SU-DHL-6 (cell line): ENCODE measurements around the gene NAA35.

Experiments used
- H2AFZ ChIP-seq: fragments of 200-600 bp; sonication (generic); 2 replicates; pipeline ENCODE4 v1.6.1; 2014; ENCODE audit warnings: low read depth, mild to moderate bottlenecking, moderate library complexity, mixed read lengths, antibody characterized with exemption, low read length; ENCODE audit not compliant: severe bottlenecking
- H3F3A ChIP-seq: fragments of 200-600 bp; shearing (Covaris generic); 2 replicates; pipeline ENCODE4 v1.6.0; 2016; ENCODE audit warnings: antibody characterized with exemption, mild to moderate bottlenecking; ENCODE audit not compliant: insufficient read depth
- H3K27ac ChIP-seq: fragments of 200-600 bp; sonication (generic); 2 replicates; pipeline ENCODE4 v1.5.1; 2016; ENCODE audit warnings: low read depth, mild to moderate bottlenecking, low read length, moderate library complexity, mixed read lengths
- H3K27me3 ChIP-seq: fragments of 200-600 bp; sonication (generic), shearing (Covaris generic); 2 replicates; pipeline ENCODE4 v1.6.0; 2014; ENCODE audit warnings: mild to moderate bottlenecking, low read length
- H3K36me3 ChIP-seq: fragments of 200-600 bp; sonication (generic); 2 replicates; pipeline ENCODE4 v1.6.1; 2014; ENCODE audit warnings: mild to moderate bottlenecking, low read length, mixed read lengths
- H3K4me2 ChIP-seq: fragments of 300-600, 200-600 bp; shearing (Covaris generic), sonication (generic); 2 replicates; pipeline ENCODE4 v1.6.0; 2014; ENCODE audit warnings: low read length, low read depth, mild to moderate bottlenecking; ENCODE audit not compliant: poor library complexity, severe bottlenecking
- H3K4me3 ChIP-seq: fragments of 200-600 bp; sonication (generic); 2 replicates; pipeline ENCODE4 v1.5.1; 2014; ENCODE audit warnings: antibody characterized with exemption, low read length, mild to moderate bottlenecking, mixed read lengths; ENCODE audit not compliant: insufficient read depth, poor library complexity, severe bottlenecking
- H3K79me2 ChIP-seq: fragments of 200-600 bp; sonication (generic); 2 replicates; pipeline ENCODE4 v1.6.1; 2014; ENCODE audit warnings: mild to moderate bottlenecking, low read length, moderate library complexity; ENCODE audit not compliant: insufficient read depth
- H3K9ac ChIP-seq: fragments of 200-600 bp; sonication (generic); 2 replicates; pipeline ENCODE4 v1.7.0; 2014; ENCODE audit warnings: mild to moderate bottlenecking, low read length
- H3K9me2 ChIP-seq: fragments of 200-600 bp; sonication (generic); replicated peaks from 2 replicates; pipeline ENCODE4 v1.6.1; 2014; ENCODE audit warnings: low read length; ENCODE audit not compliant: insufficient read depth
- H3K9me3 ChIP-seq: fragments of 200-600 bp; sonication (generic); 2 replicates; pipeline ENCODE4 v1.6.1; 2014; ENCODE audit warnings: low read length, mixed read lengths; ENCODE audit not compliant: insufficient read depth
- H4K20me1 ChIP-seq: fragments of 200-600 bp; sonication (generic); 2 replicates; pipeline ENCODE4 v1.6.1; 2014; ENCODE audit warnings: low read depth, mild to moderate bottlenecking, antibody characterized with exemption, low read length, moderate library complexity, mixed read lengths
- EZH2phosphoT487 ChIP-seq: fragments of 200-600 bp; sonication (generic), shearing (Covaris generic); conservative IDR thresholded peaks from 2 replicates; pipeline ENCODE4 v1.6.1; 2018; ENCODE audit warnings: mild to moderate bottlenecking, antibody characterized with exemption, low read length, moderate library complexity, mixed read lengths
- TF ChIP-seq, protein P1 (sequence below): fragments of 200-600 bp; sonication (generic); IDR thresholded peaks from one replicate; pipeline ENCODE4 v1.5.1; 2017; ENCODE audit warnings: antibody characterized with exemption, mild to moderate bottlenecking, low read length, moderate library complexity; ENCODE audit not compliant: insufficient read depth, poor library complexity, severe bottlenecking

The NAA35 gene

DNA sequence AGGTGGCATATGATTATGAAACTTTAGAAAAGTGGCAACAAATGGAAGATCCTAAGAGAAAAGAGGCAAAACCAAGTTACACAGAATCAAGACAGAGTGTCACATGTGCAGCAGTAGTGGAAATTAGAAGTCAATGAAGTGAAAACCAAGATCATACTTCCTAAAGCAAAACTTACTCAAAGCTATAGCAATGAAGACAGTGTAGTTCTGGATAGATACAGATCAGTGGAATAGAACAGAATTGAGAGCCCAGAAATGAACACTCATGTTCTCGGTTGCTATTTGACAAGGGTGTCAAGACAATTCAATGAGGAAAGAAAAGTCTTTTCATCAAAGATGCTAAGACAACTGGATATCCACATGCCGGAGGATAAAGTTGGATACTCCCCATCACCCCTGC is 43.5 kb downstream of the NAA35 start:
- H3K36me3 ChIP-seq: no peaks in the 10 kb centered on the region
- no peak overlapping the region for H2AFZ ChIP-seq
- no peaks in the 10 kb centered on the region for H3K9me3 ChIP-seq
- TF ChIP-seq, protein P1, sequence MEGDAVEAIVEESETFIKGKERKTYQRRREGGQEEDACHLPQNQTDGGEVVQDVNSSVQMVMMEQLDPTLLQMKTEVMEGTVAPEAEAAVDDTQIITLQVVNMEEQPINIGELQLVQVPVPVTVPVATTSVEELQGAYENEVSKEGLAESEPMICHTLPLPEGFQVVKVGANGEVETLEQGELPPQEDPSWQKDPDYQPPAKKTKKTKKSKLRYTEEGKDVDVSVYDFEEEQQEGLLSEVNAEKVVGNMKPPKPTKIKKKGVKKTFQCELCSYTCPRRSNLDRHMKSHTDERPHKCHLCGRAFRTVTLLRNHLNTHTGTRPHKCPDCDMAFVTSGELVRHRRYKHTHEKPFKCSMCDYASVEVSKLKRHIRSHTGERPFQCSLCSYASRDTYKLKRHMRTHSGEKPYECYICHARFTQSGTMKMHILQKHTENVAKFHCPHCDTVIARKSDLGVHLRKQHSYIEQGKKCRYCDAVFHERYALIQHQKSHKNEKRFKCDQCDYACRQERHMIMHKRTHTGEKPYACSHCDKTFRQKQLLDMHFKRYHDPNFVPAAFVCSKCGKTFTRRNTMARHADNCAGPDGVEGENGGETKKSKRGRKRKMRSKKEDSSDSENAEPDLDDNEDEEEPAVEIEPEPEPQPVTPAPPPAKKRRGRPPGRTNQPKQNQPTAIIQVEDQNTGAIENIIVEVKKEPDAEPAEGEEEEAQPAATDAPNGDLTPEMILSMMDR: no peak
- TF ChIP-seq EZH2phosphoT487: no peak
- no peak overlapping the region for H3K9ac ChIP-seq
- no peak overlapping the region for H3K27ac ChIP-seq
- H4K20me1 ChIP-seq: no peaks in the 10 kb centered on the region
- H3K79me2 ChIP-seq: no peaks in the 10 kb centered on the region
- no peaks in the 10 kb centered on the region for H3K9me2 ChIP-seq
- H3K27me3 ChIP-seq: no peaks in the 10 kb centered on the region
- no peaks in the 10 kb centered on the region for H3F3A ChIP-seq
- H3K4me2 ChIP-seq: no peak overlapping the region
- H3K4me3 ChIP-seq: no peak overlapping the region

DNA sequence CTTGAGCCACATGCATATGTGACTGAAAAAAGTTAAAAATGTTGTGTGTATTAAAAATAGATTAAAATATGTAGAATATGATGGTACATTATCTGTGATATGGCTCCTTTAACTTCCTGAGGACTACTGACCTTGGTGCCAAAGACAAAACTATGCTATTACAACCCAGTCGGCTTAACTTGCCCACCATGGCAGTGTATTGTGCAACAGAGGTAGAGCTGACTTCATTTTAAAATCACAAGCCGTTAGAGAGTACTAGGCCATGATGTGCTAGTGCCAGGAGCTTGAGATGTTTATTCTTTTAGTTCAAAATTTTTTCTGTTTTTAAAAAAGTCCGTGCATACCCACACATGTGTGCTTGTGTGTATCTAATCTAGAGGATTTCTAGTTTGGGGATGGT is 46.3 kb downstream of the NAA35 start:
- H3K9ac ChIP-seq: no peak overlapping the region
- no peak overlapping the region for H3K4me2 ChIP-seq

DNA sequence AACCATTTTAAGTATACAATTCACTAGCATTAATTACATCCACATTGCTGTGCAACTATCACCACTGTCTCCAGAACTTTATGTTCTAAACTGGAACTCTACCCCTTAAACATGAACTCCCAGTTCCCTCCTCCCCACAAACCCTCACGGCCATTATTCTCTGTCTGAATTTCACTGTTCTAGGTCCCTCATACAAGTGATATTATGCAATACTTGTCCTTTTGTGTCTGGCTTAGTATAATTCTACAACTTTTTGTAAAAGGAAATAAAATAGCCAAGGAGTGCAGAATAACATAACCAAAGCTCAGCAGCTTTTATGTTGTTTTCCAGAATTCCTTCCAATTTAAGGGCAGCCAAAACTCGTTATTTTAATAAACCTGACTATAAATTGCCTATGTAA is 53.2 kb downstream of the NAA35 start:
- peaks cover 3% of the 10 kb centered on the region; the same call in 1 of the 2 replicates for H3K36me3 ChIP-seq
- H3K27me3 ChIP-seq: no peaks in the 10 kb centered on the region

More for the DNA sequence above, 46.3 kb downstream of the NAA35 start:
- no peak overlapping the region for H3K4me3 ChIP-seq
- H3K79me2 ChIP-seq: no peaks in the 10 kb centered on the region
- H2AFZ ChIP-seq: no peak overlapping the region
- no peaks in the 10 kb centered on the region for H3K9me3 ChIP-seq
- H3K9me2 ChIP-seq: no peaks in the 10 kb centered on the region
- no peaks in the 10 kb centered on the region for H3F3A ChIP-seq
- H3K27me3 ChIP-seq: no peaks in the 10 kb centered on the region
- H3K36me3 ChIP-seq: no peaks in the 10 kb centered on the region
- no peak overlapping the region for H3K27ac ChIP-seq
- no peaks in the 10 kb centered on the region for H4K20me1 ChIP-seq
- no peak for TF ChIP-seq EZH2phosphoT487
- TF ChIP-seq, protein P1: no peak

More for the DNA sequence above, 53.2 kb downstream of the NAA35 start:
- H3K79me2 ChIP-seq: no peaks in the 10 kb centered on the region
- H3K4me2 ChIP-seq: no peak overlapping the region
- no peak overlapping the region for H3K9ac ChIP-seq
- no peaks in the 10 kb centered on the region for H4K20me1 ChIP-seq
- no peak overlapping the region for H3K27ac ChIP-seq
- H3K9me2 ChIP-seq: no peaks in the 10 kb centered on the region
- H3K4me3 ChIP-seq: no peak overlapping the region
- H3F3A ChIP-seq: no peaks in the 10 kb centered on the region
- H2AFZ ChIP-seq: no peak overlapping the region
- TF ChIP-seq EZH2phosphoT487: no peak
- TF ChIP-seq, protein P1: no peak
- no peaks in the 10 kb centered on the region for H3K9me3 ChIP-seq
